Peyer's patch (tissue), 4 donors: ENCODE data around the gene DMC1. TPM values are rescaled to one million over a fixed set of nuclear protein-coding genes. Genes with fewer than 3 reads are reported as not detected.

ENCODE experiments used
- DNase-seq, 3 donors: peaks; one replicate each; pipeline ENCODE4 v3.0.0-alpha.2; 2017 to 2019
- H3K27ac ChIP-seq, 4 donors: fragments of 200-600 bp; sonication (generic); one replicate each; pipeline ENCODE4 v1.5.1; 2016 to 2019
- H3K27me3 ChIP-seq, 2 donors: fragments of 200-600 bp; sonication (generic); one replicate each; pipeline ENCODE4 v1.5.1; 2019
- H3K36me3 ChIP-seq, 3 donors: fragments of 200-600 bp; sonication (generic); one replicate each; pipeline ENCODE4 v1.5.1; 2016 to 2019
- H3K4me1 ChIP-seq, 4 donors: fragments of 200-600 bp; sonication (generic); one replicate each; pipeline ENCODE4 v1.5.1; 2016 to 2019
- H3K4me3 ChIP-seq, 4 donors: fragments of 200-600 bp; sonication (generic); 1 replicate in 3 of 4; 2 replicates in 1 of 4; pipeline ENCODE4 v1.5.1; 2016 to 2019; ENCODE audit warnings: mild to moderate bottlenecking in 1 of 4
- H3K9me3 ChIP-seq, 4 donors: fragments of 200-600 bp; sonication (generic); one replicate each; pipeline ENCODE4 v1.5.1; 2016 to 2019; ENCODE audit warnings: mild to moderate bottlenecking in 1 of 4
- CTCF ChIP-seq, 6 experiments: fragments of 450-650 bp in 4 of 6; fragments of 200-600 bp in 2 of 6; sonication (generic) in 1 of 6; IDR thresholded peaks; one replicate each; pipeline ENCODE4 v1.5.1; 2017 to 2019; ENCODE audit warnings: antibody characterized with exemption in 6 of 6, mild to moderate bottlenecking in 3 of 6, moderate library complexity in 1 of 6
- POLR2A ChIP-seq, 2 donors: fragments of 450-650 bp; IDR thresholded peaks; one replicate each; pipeline ENCODE4 v1.5.1; 2017; ENCODE audit warnings: antibody characterized with exemption in 2 of 2, mild to moderate bottlenecking in 2 of 2, moderate library complexity in 2 of 2
- total RNA-seq, 4 donors: library from RNA; depleted of rRNA; stranded (reverse); fragments of >200 nt; gene quantifications; one replicate each; pipeline ENCODE4 v1.1.0, GENCODE V29; 2016

DMC1 gene
- total RNA-seq, 4 donors from 2014 or later = 4.2 TPM; not detected in 3

DNA sequence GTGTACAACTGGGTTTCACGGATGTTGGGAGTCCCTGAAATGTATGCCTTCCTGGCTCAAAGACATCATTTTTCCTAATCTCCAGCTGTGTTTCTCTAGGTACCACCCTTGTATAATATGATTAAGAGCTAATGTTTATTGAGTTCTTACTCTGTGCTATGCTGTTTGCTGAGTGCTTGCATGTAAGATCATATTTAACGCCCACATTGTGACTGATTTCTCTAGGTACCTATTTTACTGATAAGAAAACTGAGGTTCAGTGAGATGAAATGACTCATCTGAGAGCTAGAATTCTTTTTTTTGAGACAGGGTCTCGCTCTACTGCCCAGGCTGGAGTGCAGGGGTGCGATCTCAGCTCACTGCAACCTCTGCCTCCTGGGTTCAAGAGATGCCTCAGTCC, 43.6 kb upstream of the DMC1 start:
- H3K27ac ChIP-seq = no peak overlapping the region

DNA sequence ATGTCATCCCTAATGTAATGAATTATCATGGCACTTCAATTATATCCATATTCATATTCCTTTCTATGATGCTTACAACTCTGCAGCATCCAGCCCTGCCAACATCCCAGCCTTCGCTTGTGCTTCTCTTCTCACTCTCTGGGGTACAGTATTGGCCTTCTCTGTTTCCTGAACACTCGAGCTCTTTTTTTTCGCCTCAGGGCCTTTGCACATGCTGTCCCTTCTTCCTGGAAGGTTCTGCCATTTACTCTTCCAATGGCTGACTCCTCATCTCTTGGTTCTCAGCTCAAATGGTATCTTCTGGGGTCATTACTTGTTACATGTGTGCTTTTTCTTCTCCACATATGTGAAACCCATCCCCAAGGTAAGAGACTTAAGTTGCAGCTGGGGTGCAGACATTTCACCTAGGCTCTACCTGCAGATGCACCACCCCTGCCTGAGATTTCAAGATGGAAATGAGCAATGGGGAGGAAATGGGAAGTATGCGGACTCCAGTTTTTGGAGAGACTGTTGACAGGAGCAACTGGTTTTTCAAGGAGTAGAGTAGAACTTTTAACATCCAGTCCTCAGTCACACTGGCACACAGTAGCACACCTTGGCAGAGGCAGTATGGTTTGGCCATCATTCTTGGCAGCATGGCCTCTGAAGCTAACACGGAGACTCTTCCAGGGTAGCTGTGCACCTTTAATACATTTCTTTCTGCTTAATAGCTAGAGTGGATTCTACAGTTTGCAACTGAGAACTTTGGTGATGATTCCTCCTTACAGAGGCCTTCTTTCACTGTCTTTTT, 42.4 kb upstream of the DMC1 start:
- no peak for DNase-seq
- Histone ChIP-seq H3K36me3 (no peaks in the 10 kb centered on the region), H3K27me3 (no peaks in the 10 kb centered on the region), H3K9me3 (no peaks in the 10 kb centered on the region), H3K27ac (no peak overlapping the region), H3K4me1 (no peaks in the 10 kb centered on the region), H3K4me3 (no peak overlapping the region)
- TF ChIP-seq CTCF (IDR thresholded peaks at IDR 0.05) (no peak), POLR2A (IDR thresholded peaks at IDR 0.05) (no peak)

More for the DNA sequence above, 43.6 kb upstream of the DMC1 start:
- Histone ChIP-seq H3K4me1 (no peaks in the 10 kb centered on the region), H3K36me3 (no peaks in the 10 kb centered on the region), H3K9me3 (no peaks in the 10 kb centered on the region), H3K4me3 (no peak overlapping the region), H3K27me3 (no peaks in the 10 kb centered on the region)
- no peak for TF ChIP-seq POLR2A (IDR thresholded peaks at IDR 0.05)
- TF ChIP-seq CTCF (IDR thresholded peaks at IDR 0.05) = no peak
- DNase-seq = no peak

DNA sequence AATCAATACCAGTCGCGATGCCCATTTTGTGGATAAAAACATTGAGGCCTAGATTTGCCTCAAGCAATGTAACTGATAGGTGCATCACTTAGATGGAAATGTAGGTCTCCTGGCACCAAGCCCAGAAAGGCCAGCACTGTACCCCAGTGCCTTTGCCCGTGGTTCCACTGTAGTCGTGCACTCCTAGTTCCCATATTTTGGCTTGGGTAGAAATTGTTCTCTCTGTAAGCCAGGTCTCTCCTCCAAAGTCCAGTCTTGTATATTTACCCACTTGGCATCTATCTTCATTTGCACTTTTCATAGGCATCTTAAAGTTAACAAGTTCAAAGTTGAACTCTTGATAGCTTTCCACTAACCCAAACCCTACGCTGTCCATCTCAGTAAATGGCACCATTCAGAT, 41.6 kb upstream of the DMC1 start:
- Histone ChIP-seq H3K4me3 (no peak overlapping the region), H3K27me3 (no peaks in the 10 kb centered on the region), H3K36me3 (no peaks in the 10 kb centered on the region), H3K9me3 (no peaks in the 10 kb centered on the region), H3K27ac (no peak overlapping the region), H3K4me1 (no peaks in the 10 kb centered on the region)
- TF ChIP-seq CTCF (IDR thresholded peaks at IDR 0.05) (no peak), POLR2A (IDR thresholded peaks at IDR 0.05) (no peak)
- DNase-seq = no peak

GRCh38 chr22:38610234-38610633, 40.3 kb upstream of the DMC1 start:
- Histone ChIP-seq H3K4me1 (no peaks in the 10 kb centered on the region), H3K9me3 (no peaks in the 10 kb centered on the region), H3K36me3 (no peaks in the 10 kb centered on the region), H3K4me3 (no peak overlapping the region), H3K27me3 (no peaks in the 10 kb centered on the region), H3K27ac (no peak overlapping the region)
- no peak for DNase-seq
- TF ChIP-seq CTCF (IDR thresholded peaks at IDR 0.05) (no peak), POLR2A (IDR thresholded peaks at IDR 0.05) (no peak)

DNA sequence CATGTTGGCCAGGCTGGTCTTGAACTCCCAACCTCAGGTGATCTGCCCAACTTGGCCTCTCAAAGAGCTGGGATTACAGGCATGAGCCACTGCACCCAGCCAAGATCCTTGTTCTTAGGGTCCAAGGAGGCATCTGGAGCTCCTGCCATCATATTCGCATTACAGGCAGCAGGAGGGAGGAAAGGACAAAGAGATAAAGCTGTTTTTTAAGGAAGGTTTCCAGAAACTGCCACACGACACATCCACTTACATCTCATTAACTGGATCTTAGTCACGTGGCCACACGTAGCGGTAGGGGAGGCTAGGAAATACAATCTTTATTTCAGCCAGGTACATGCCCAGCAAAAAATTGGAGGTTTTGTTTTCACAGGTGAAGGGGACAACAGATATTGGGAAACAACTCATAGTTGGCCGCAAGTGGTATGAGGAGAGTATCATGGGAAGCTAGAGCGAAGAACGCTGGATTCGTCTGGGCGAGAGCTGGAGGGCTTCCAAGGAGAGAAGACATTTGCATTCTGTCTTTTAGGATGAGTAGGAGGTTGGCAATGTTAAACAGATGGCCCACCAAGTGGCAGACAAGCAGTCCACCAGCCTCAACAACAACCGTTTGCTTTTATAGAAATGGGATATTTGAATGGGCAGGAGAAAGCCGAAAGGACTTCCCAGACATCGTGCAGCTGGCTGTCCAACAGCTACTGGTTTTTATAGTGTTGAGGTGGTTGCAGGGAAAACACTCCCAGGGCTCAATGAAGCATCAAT, 39.2 kb upstream of the DMC1 start:
- no peak overlapping the region for H3K4me3 ChIP-seq
- TF ChIP-seq POLR2A (IDR thresholded peaks at IDR 0.05) = no peak
- no peak for TF ChIP-seq CTCF (IDR thresholded peaks at IDR 0.05)
- H3K27ac ChIP-seq = no peak overlapping the region
- no peaks in the 10 kb centered on the region for H3K4me1 ChIP-seq
- no peaks in the 10 kb centered on the region for H3K36me3 ChIP-seq
- H3K27me3 ChIP-seq = no peaks in the 10 kb centered on the region
- H3K9me3 ChIP-seq = no peaks in the 10 kb centered on the region
- DNase-seq = no peak
